WTC11 (cell line): Measurements from ENCODE around the gene ZNF521. TPM values are rescaled to one million over a fixed set of nuclear protein-coding genes. Genes with fewer than 3 reads are reported as not detected.

Experiments used
- ATAC-seq: fragments of 200-7000 bp; cut with Tn5 transposase; 2 replicates; pipeline ENCODE4 v1.10.0; 2021; ENCODE audit warnings: mild to moderate bottlenecking, moderate library complexity
- CTCF ChIA-PET: fragments of 300-600 bp; sonication (Branson Sonifier 250); formaldehyde crosslinking; loops from one replicate; lab custom pipeline; 2021; ENCODE audit warnings: antibody characterized with exemption; lab: Charles Lee
- POLR2A ChIA-PET: fragments of 350-600 bp; sonication (Branson Sonifier 250); formaldehyde crosslinking; loops from one replicate; lab custom pipeline; 2021; ENCODE audit warnings: antibody characterized with exemption; lab: Charles Lee
- DNase-seq: peaks from one replicate; pipeline ENCODE4 v3.0.0; 2021; ENCODE audit warnings: low spot score
- H3K27ac Mint-ChIP-seq: 2 replicates; pipeline ENCODE4 v1.8.0; 2021; ENCODE audit warnings: mixed read lengths
- H3K27me3 Mint-ChIP-seq: 2 replicates; pipeline ENCODE4 v1.8.0; 2021; ENCODE audit warnings: low read depth, mild to moderate bottlenecking, moderate library complexity, mixed read lengths
- H3K36me3 Mint-ChIP-seq: 2 replicates; pipeline ENCODE4 v1.8.0; 2021; ENCODE audit warnings: mixed read lengths
- H3K4me1 Mint-ChIP-seq: 2 replicates; pipeline ENCODE4 v1.8.0; 2022; ENCODE audit warnings: mixed read lengths
- H3K4me3 Mint-ChIP-seq: 2 replicates; pipeline ENCODE4 v1.8.0; 2021; ENCODE audit warnings: mild to moderate bottlenecking, moderate library complexity, mixed read lengths
- H3K9me3 Mint-ChIP-seq: 2 replicates; pipeline ENCODE4 v1.8.0; 2021; ENCODE audit warnings: mixed read lengths
- ARID4B ChIP-seq: sonication (generic); formaldehyde crosslinking; IDR thresholded peaks from 2 replicates; pipeline ENCODE4 v1.8.0; 2023; ENCODE audit warnings: missing genetic modification reagents, mild to moderate bottlenecking, borderline replicate concordance
- CBFB ChIP-seq: sonication (generic); formaldehyde crosslinking; IDR thresholded peaks from 2 replicates; pipeline ENCODE4 v1.8.1; 2022; ENCODE audit warnings: mild to moderate bottlenecking, low read depth, missing genetic modification reagents
- E2F5 ChIP-seq: sonication (generic); formaldehyde crosslinking; IDR thresholded peaks from 2 replicates; pipeline ENCODE4 v1.8.1; 2022; ENCODE audit warnings: mild to moderate bottlenecking, moderate library complexity, missing genetic modification reagents
- EMX1 ChIP-seq: fragments of 250-450 bp; sonication (Bioruptor Pico); IDR thresholded peaks from 2 replicates; pipeline ENCODE4 v1.8.0; 2021; ENCODE audit warnings: mild to moderate bottlenecking
- ERG ChIP-seq: fragments of 250-450 bp; sonication (Bioruptor Pico); IDR thresholded peaks from 2 replicates; pipeline ENCODE4 v1.8.0; 2021; ENCODE audit warnings: mild to moderate bottlenecking
- ETV6 ChIP-seq: sonication (generic); formaldehyde crosslinking; IDR thresholded peaks from 2 replicates; pipeline ENCODE4 v1.8.1; 2022; ENCODE audit warnings: mild to moderate bottlenecking, missing genetic modification reagents
- FOXP1 ChIP-seq: sonication (generic); formaldehyde crosslinking; IDR thresholded peaks from 2 replicates; pipeline ENCODE4 v1.8.0; 2022; ENCODE audit warnings: missing genetic modification reagents, mild to moderate bottlenecking, moderate library complexity, borderline replicate concordance
- JAZF1 ChIP-seq: fragments of 250-450 bp; sonication (Bioruptor Pico); IDR thresholded peaks from 2 replicates; pipeline ENCODE4 v1.9.0; 2021; ENCODE audit warnings: moderate library complexity, mild to moderate bottlenecking, inconsistent platforms
- JUN ChIP-seq: sonication (generic); formaldehyde crosslinking; IDR thresholded peaks from 2 replicates; pipeline ENCODE4 v1.8.0; 2023; ENCODE audit warnings: mild to moderate bottlenecking, missing genetic modification reagents
- NR1H2 ChIP-seq: sonication (generic); formaldehyde crosslinking; IDR thresholded peaks from 2 replicates; pipeline ENCODE4 v1.9.0; 2021; ENCODE audit warnings: mild to moderate bottlenecking, moderate library complexity, missing genetic modification reagents
- PREB ChIP-seq: sonication (generic); formaldehyde crosslinking; IDR thresholded peaks from 2 replicates; pipeline ENCODE4 v1.8.1; 2022; ENCODE audit warnings: mild to moderate bottlenecking, missing genetic modification reagents, moderate library complexity, borderline replicate concordance
- PRRX2 ChIP-seq: fragments of 250-450 bp; sonication (Bioruptor Pico); IDR thresholded peaks from 2 replicates; pipeline ENCODE4 v1.8.0; 2021; ENCODE audit warnings: mild to moderate bottlenecking
- RORB ChIP-seq: fragments of 250-450 bp; sonication (Bioruptor Pico); IDR thresholded peaks from 2 replicates; pipeline ENCODE4 v1.9.0; 2021; ENCODE audit warnings: mild to moderate bottlenecking
- SMAD4 ChIP-seq: sonication (generic); formaldehyde crosslinking; IDR thresholded peaks from 2 replicates; pipeline ENCODE4 v1.8.0; 2022; ENCODE audit warnings: mild to moderate bottlenecking, missing genetic modification reagents
- STAT6 ChIP-seq: sonication (generic); formaldehyde crosslinking; conservative IDR thresholded peaks from 2 replicates; pipeline ENCODE4 v1.8.1; 2023; ENCODE audit warnings: mild to moderate bottlenecking, low read depth, missing genetic modification reagents, moderate library complexity
- TCF7 ChIP-seq: sonication (generic); formaldehyde crosslinking; IDR thresholded peaks from 2 replicates; pipeline ENCODE4 v1.8.0; 2022; ENCODE audit warnings: mild to moderate bottlenecking, low read depth, missing genetic modification reagents, moderate library complexity
- TEAD1 ChIP-seq: sonication (generic); formaldehyde crosslinking; IDR thresholded peaks from 2 replicates; pipeline ENCODE4 v1.8.0; 2022; ENCODE audit warnings: mild to moderate bottlenecking, missing genetic modification reagents
- ZNF138 ChIP-seq: sonication (generic); formaldehyde crosslinking; conservative IDR thresholded peaks from 2 replicates; pipeline ENCODE4 v1.8.1; 2022; ENCODE audit warnings: mild to moderate bottlenecking, moderate library complexity, missing genetic modification reagents
- ZNF219 ChIP-seq: sonication (generic); formaldehyde crosslinking; IDR thresholded peaks from 2 replicates; pipeline ENCODE4 v1.8.0; 2023; ENCODE audit warnings: missing genetic modification reagents, mild to moderate bottlenecking, borderline replicate concordance
- ZNF263 ChIP-seq: sonication (generic); formaldehyde crosslinking; IDR thresholded peaks from 2 replicates; pipeline ENCODE4 v1.8.1; 2022; ENCODE audit warnings: low read depth, mild to moderate bottlenecking, moderate library complexity, missing genetic modification reagents
- ZNF281 ChIP-seq: sonication (generic); formaldehyde crosslinking; IDR thresholded peaks from 2 replicates; pipeline ENCODE4 v1.8.0; 2023; ENCODE audit warnings: mild to moderate bottlenecking, missing genetic modification reagents
- ZNF396 ChIP-seq: fragments of 250-450 bp; sonication (Bioruptor Pico); IDR thresholded peaks from 2 replicates; pipeline ENCODE4 v1.8.0; 2021; ENCODE audit warnings: mild to moderate bottlenecking, moderate library complexity, borderline replicate concordance
- total RNA-seq: library from RNA; stranded (reverse); gene quantifications from 3 replicates; pipeline ENCODE4 v1.2.3, GENCODE V29; 2021

The ZNF521 gene
- total RNA-seq, 1 experiment from 2014 or later, result 15.3 TPM

GRCh38 chr18:25099895-25100294 is 252.1 kb downstream of the ZNF521 start:
- no peak for TF ChIP-seq ZNF219 (CRISPR knock-in tag)
- TF ChIP-seq FOXP1, result no peak
- no peak for TF ChIP-seq E2F5 (CRISPR knock-in tag)
- TF ChIP-seq, all 79 proteins: peak for 0
- Mint-ChIP-seq H3K36me3 (no peaks in the 10 kb centered on the region), H3K4me1 (peaks cover 18% of the 10 kb centered on the region), H3K27me3 (no peaks in the 10 kb centered on the region), H3K9me3 (no peaks in the 10 kb centered on the region), H3K4me3 (no peak overlapping the region), H3K27ac (no peak overlapping the region)
- no peak for DNase-seq
- ChIA-PET POLR2A (no interaction called here), CTCF (no interaction called here)
- no peak for ATAC-seq

- POLR2A ChIA-PET, result no interaction called here
- no peak overlapping the region for H3K4me3 Mint-ChIP-seq
- TF ChIP-seq ZNF396 (CRISPR knock-in tag) (no peak), PREB (CRISPR knock-in tag) (no peak), TEAD1 (CRISPR knock-in tag) (no peak), ETV6 (CRISPR knock-in tag) (no peak), NR1H2 (CRISPR knock-in tag) (no peak), CBFB (no peak), SMAD4 (no peak), RORB (no peak), ZNF138 (CRISPR knock-in tag) (no peak), JUN (no peak), ZNF263 (CRISPR knock-in tag) (no peak), EMX1 (no peak), STAT6 (CRISPR knock-in tag) (no peak), ZNF219 (CRISPR knock-in tag) (no peak), ARID4B (CRISPR knock-in tag) (no peak), ERG (CRISPR knock-in tag) (no peak), TCF7 (no peak), PRRX2 (CRISPR knock-in tag) (no peak), JAZF1 (CRISPR knock-in tag) (no peak), ZNF281 (CRISPR knock-in tag) (no peak)
- TF ChIP-seq, all 79 proteins: peak for 0
- Mint-ChIP-seq H3K27ac (no peak overlapping the region), H3K9me3 (no peaks in the 10 kb centered on the region), H3K36me3 (no peaks in the 10 kb centered on the region), H3K27me3 (no peaks in the 10 kb centered on the region), H3K4me1 (peaks cover 18% of the 10 kb centered on the region)
- DNase-seq (no peak), ATAC-seq (peak; percentile 67)
- CTCF ChIA-PET, result no interaction called here
Measured at GRCh38 chr18:25097569-25098056, 254.4 kb downstream of the ZNF521 start.
